ACC112 (cell line): ENCODE results near the gene CORO2B.
"Not testable (repeated sequence)": the region's sequence is repeated elsewhere in the genome, so short reads cannot be mapped to it uniquely, and the experiment has no call there.

Source experiments
- H2AFZ ChIP-seq: fragments of 200-600 bp; sonication (generic); one replicate; pipeline ENCODE4 v1.6.0; 2017; ENCODE audit warnings: antibody characterized with exemption, low read length; ENCODE audit not compliant: unreplicated experiment
- H3K27ac ChIP-seq: fragments of 200-600 bp; sonication (generic); 2 replicates; pipeline ENCODE4 v1.5.1; 2014; ENCODE audit warnings: low read depth, mild to moderate bottlenecking, antibody characterized with exemption, low read length, moderate library complexity
- H3K27me3 ChIP-seq: fragments of 200-600 bp; sonication (generic); 2 replicates; pipeline ENCODE4 v1.6.1; 2014; ENCODE audit warnings: mild to moderate bottlenecking, antibody characterized with exemption, low read length, moderate library complexity, mixed read lengths; ENCODE audit not compliant: insufficient read depth
- H3K36me3 ChIP-seq: fragments of 200-600 bp; sonication (generic); 2 replicates; pipeline ENCODE4 v1.6.1; 2016; ENCODE audit warnings: mild to moderate bottlenecking, antibody characterized with exemption, low read length, moderate library complexity, mixed read lengths; ENCODE audit not compliant: insufficient read depth
- H3K4me1 ChIP-seq: fragments of 200-600 bp; sonication (generic); one replicate; pipeline ENCODE4 v1.6.1; 2016; ENCODE audit warnings: low read length, mixed read lengths; ENCODE audit not compliant: insufficient read depth, unreplicated experiment, control insufficient read depth
- H3K4me3 ChIP-seq: fragments of 200-600 bp; sonication (generic); 2 replicates; pipeline ENCODE4 v1.5.1; 2014; ENCODE audit warnings: mild to moderate bottlenecking, low read depth, low read length
- H3K79me2 ChIP-seq: fragments of 200-600 bp; sonication (generic); one replicate; pipeline ENCODE4 v1.6.0; 2016; ENCODE audit warnings: low read length; ENCODE audit not compliant: control insufficient read depth, unreplicated experiment, insufficient read depth

CORO2B gene

DNA sequence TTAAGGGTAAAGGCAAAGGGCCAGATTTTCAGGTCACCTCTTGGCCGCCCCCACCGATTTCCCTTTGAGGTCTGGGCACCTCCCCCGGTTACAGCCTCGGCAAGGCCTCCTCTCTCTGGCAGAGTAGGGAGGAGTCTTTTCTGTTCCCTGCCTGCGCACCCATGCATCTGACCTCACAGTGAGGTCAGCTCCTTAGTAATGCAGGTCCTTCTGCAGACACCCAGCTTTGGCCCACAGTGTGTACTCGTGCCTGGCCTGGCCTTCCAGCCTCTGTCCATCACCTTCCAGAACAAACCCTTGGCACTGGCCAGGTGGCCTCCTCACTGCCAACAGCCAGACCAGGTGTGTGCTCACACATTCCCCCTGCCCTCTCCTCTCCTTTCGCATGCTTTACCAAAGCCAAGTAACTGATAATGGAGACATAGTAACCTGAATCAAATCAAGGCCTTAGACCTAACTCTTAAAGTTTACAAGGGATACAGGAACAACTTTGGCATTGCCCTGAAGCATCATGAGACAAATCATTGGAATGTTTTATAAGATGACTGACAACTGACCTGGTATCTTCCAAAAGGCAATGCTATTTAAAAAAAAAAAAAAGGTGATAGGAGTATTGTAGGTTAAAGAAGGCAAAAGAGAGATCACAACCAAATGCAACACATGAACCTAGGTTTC is 61.3 kb downstream of the CORO2B start:
- Histone ChIP-seq H3K27ac (peak overlapping the region; percentile 88), H3K4me3 (peak overlapping the region; percentile 40; the same call in 1 of the 2 replicates), H3K27me3 (no peaks in the 10 kb centered on the region), H3K36me3 (no peaks in the 10 kb centered on the region), H3K4me1 (peaks cover 76% of the 10 kb centered on the region), H3K79me2 (no peaks in the 10 kb centered on the region), H2AFZ (no peak overlapping the region)

DNA sequence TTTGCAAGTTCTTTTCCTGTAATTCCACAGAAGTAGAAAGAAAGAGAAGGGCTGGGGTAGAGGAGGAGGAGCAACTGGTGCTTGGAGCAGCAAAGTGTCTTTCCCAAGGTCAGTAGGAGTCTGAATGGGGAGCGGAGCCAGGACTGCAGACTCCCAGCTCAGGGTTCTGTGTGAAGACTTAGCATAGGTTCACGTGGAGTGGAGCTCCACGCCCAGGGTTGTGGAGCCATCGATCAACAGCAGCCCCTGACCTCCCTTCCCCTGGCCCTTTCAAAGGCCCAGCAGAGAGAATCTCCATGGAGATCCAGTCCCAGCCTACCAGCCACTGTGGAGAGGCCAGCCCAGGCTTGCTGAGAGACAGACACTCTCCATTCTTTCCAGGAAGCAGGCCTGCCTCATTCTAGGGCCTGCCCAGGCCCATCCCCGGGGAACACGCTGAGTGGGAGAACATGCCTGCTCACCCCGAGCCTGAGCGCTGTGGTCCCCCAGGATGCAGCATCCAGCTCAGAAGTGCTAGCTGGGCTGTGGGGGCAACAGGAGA is 62.1 kb downstream of the CORO2B start:
- H3K4me3 ChIP-seq, result no peak overlapping the region
- H3K27me3 ChIP-seq, result no peaks in the 10 kb centered on the region
- H3K4me1 ChIP-seq, result peaks cover 73% of the 10 kb centered on the region
- no peaks in the 10 kb centered on the region for H3K79me2 ChIP-seq
- H3K27ac ChIP-seq, result peak overlapping the region; percentile 88
- H2AFZ ChIP-seq, result no peak overlapping the region
- no peaks in the 10 kb centered on the region for H3K36me3 ChIP-seq

DNA sequence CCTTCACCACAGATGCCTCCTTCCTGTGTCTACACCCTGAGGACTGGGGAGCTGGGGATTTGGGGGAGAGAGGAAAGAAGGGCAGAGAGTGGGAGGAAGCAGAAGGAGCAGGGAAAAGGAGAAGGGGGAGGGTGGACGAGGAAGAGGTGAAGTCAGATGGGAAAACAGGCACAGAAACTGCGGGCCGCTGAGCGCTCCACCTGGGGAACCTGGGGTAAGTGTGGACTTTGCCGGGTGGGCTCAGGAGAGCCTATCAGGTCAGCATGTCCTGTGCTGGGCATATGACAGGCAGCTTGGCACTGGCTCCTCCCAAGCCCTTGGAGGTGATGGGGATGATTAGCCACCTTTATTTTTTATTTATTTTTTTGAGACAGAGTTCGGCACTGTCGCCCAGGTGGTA is 62.6 kb downstream of the CORO2B start:
- no peak overlapping the region for H3K4me3 ChIP-seq
- H3K79me2 ChIP-seq, result no peaks in the 10 kb centered on the region
- no peaks in the 10 kb centered on the region for H3K36me3 ChIP-seq
- H2AFZ ChIP-seq, result no peak overlapping the region
- H3K4me1 ChIP-seq, result peaks cover 73% of the 10 kb centered on the region
- no peaks in the 10 kb centered on the region for H3K27me3 ChIP-seq
- H3K27ac ChIP-seq, result peak overlapping the region; percentile 88; the same call in 1 of the 2 replicates

DNA sequence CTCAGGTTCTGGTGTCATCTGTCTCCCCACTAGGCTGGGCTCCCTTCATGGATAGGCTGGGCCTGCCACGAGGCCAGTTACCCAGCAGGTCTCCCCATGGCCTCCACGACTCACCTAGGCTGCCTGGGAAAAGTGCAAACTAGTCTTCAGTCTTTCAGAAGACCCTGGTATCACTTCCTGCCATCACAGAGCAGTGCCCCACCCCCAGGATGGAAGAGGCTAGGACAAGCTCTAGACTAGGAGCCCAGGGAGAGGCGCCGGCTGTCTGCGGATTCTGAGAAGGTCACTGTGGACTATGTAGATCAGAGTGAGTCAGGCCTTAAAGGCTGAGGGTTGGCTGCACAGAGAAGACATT is 63.7 kb downstream of the CORO2B start:
- Histone ChIP-seq H3K79me2 (no peaks in the 10 kb centered on the region), H3K27me3 (no peaks in the 10 kb centered on the region), H3K36me3 (no peaks in the 10 kb centered on the region), H2AFZ (no peak overlapping the region), H3K4me1 (peaks cover 69% of the 10 kb centered on the region), H3K4me3 (no peak overlapping the region), H3K27ac (0 out of 2 replicates have a peak overlapping the region, but pooled peaks have one; percentile 72)

DNA sequence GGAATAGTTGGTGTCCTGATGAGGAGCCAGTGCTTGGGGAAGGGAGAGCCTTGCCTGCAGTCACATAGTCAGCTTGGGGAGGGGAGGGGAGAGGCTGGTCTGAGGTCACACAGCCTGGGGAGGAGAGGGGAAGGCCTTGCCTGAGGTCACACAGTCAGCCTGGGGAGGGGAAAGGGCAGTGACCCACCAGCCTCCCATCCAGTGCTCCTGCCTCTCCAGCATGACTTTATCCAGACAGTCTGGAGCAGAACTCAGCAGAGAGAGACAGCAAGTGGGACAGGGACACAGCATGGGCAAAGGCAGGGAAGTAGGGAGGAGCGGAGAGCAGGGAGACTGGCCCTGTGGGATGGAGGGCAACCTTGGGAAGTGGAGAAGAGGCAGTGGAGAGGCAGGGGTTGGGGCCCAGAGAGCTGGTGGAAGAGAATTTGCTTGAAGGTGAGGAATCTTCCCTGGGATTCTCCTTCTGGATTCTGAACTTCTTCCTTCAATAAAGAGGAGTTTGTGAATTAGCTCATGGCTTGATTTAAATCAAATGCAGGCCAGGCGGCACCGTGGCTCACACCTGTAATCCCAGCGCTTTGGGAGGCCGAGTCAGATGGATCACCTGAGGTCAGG is 64.5 kb downstream of the CORO2B start:
- Histone ChIP-seq H2AFZ (no peak overlapping the region), H3K27ac (peak overlapping the region; percentile 72; the same call in 1 of the 2 replicates), H3K4me3 (no peak overlapping the region), H3K79me2 (no peaks in the 10 kb centered on the region), H3K4me1 (peaks cover 61% of the 10 kb centered on the region), H3K36me3 (no peaks in the 10 kb centered on the region), H3K27me3 (no peaks in the 10 kb centered on the region)

DNA sequence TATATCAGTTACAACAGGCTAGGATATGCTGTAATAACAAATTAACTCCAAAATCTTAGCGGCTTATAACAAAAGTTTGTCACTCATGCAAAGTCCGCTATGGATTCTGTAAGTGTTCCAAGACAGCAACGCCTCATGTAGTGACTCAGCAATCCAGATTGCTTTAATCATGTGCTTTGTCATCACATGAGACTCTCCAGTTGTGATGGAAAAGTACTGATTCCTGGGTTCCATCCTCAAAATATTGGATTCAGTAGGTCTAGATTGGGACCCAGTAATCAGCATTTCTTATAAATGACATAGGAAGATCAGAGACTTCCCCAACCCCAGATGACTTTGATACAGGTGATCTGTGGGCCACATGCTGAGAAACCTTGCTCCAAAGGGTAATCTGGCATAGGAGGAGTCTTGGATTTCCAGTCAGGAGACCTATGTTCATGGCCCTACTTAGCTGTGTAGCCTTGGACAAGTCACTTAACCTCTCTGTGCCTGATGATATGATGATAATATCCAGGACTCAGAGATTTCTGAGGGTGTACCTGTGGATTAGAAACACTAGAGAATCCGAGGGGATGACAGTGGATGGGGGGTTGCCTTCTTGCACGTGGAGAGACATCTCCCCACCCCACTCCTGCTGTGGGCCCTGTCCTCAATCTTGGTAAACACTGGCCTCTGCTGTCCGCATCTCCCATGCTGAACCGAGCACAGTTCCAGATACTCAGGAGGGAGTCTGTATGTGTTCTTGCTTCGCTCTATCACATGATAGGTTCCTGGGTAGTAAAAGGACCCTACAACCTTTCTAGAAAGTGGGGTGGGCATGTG is 65.5 kb downstream of the CORO2B start:
- peaks cover 51% of the 10 kb centered on the region for H3K4me1 ChIP-seq
- no peak overlapping the region for H3K4me3 ChIP-seq
- no peaks in the 10 kb centered on the region for H3K36me3 ChIP-seq
- H2AFZ ChIP-seq, result peak overlapping the region; percentile 4
- H3K27me3 ChIP-seq, result no peaks in the 10 kb centered on the region
- H3K27ac ChIP-seq, result peak overlapping the region; percentile 72
- no peaks in the 10 kb centered on the region for H3K79me2 ChIP-seq

DNA sequence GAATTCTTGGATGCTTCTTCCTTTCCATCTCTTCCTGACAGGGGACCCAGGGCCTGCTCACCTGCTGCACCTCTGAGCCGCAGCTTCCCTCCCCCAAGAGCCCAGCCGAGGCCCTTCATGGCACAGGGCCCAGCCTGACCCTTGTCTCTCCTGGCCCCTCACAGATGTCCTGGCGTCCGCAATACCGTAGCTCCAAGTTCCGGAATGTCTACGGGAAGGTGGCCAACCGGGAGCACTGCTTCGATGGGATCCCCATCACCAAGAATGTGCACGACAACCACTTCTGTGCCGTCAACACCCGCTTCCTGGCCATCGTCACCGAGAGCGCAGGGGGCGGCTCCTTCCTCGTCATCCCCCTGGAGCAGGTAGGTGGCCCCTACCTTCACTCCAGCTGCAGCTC is 66.2 kb downstream of the CORO2B start:
- Histone ChIP-seq H3K36me3 (no peaks in the 10 kb centered on the region), H3K4me3 (no peak overlapping the region), H3K27ac (no peak overlapping the region), H2AFZ (no peak overlapping the region), H3K4me1 (peaks cover 44% of the 10 kb centered on the region), H3K27me3 (no peaks in the 10 kb centered on the region), H3K79me2 (no peaks in the 10 kb centered on the region)

DNA sequence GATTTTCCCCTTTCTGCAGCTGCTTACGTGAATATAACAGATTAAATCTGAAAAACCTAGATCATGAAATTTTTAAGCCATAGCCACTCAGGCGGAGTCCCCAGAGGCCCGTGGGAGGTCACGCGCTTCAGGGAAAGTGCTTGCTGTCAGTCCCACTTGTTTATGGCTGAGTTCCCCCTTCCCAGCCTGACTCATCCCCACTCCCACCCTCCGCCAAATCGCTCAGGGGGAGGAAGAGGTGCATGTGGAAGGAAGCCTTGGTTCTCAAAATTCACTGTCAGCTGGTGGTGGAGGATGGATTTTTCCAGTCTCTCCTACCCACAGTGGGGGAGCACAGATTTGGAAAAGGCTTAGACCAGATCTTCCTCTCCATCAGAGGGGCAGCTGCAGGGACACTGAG is 67.4 kb downstream of the CORO2B start:
- H3K79me2 ChIP-seq, result no peaks in the 10 kb centered on the region
- H3K27ac ChIP-seq, result no peak overlapping the region
- H3K36me3 ChIP-seq, result no peaks in the 10 kb centered on the region
- H3K27me3 ChIP-seq, result no peaks in the 10 kb centered on the region
- H3K4me1 ChIP-seq, result peaks cover 32% of the 10 kb centered on the region
- H2AFZ ChIP-seq, result no peak overlapping the region
- H3K4me3 ChIP-seq, result no peak overlapping the region

DNA sequence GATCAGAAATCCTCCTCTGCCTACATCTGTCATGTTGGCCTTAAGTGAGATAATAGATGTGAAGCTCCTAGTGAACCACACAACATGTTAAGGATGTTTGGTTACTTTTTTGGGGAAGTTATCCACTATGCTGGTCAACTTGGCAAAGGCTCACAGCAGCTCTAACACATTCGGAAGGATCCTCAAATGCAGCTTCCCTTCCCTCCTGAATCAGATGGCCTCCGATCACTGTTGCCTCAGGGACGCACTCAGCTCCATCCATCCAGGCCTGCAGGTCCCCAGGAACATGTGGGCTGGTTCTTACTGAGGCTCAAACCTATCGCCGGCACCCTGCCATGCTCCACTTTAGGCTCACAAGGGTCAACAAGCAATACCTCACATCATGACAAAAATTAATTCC is 67.9 kb downstream of the CORO2B start:
- H2AFZ ChIP-seq, result no peak overlapping the region
- peaks cover 27% of the 10 kb centered on the region for H3K4me1 ChIP-seq
- H3K27me3 ChIP-seq, result no peaks in the 10 kb centered on the region
- H3K79me2 ChIP-seq, result no peaks in the 10 kb centered on the region
- no peak overlapping the region for H3K27ac ChIP-seq
- no peaks in the 10 kb centered on the region for H3K36me3 ChIP-seq
- no peak overlapping the region for H3K4me3 ChIP-seq

DNA sequence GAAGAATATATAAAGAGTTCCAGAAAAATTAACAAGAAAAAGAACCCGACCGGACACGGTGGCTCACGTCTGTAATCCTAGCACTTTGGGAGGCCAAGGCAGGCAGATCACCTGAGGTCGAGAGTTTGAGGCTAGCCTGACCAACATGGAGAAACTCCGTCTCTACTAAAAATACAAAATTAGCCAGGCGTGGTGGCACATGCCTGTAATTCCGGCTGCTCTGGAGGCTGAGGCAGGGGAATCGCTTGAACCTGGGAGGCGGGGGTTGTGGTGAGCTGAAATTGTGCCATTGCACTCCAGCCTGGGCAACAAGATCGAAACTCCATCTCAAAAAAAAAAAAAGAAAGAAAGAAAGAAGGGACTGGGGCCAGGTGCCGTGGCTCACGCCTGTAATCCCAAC is 68.6 kb downstream of the CORO2B start:
- not testable (repeated sequence) for H3K27me3 ChIP-seq, H3K36me3 ChIP-seq, H2AFZ ChIP-seq, H3K4me3 ChIP-seq, H3K79me2 ChIP-seq, H3K27ac ChIP-seq
- peaks cover 22% of the 10 kb centered on the region for H3K4me1 ChIP-seq
